ENCODE data around the gene AHNAK2.

DNA sequence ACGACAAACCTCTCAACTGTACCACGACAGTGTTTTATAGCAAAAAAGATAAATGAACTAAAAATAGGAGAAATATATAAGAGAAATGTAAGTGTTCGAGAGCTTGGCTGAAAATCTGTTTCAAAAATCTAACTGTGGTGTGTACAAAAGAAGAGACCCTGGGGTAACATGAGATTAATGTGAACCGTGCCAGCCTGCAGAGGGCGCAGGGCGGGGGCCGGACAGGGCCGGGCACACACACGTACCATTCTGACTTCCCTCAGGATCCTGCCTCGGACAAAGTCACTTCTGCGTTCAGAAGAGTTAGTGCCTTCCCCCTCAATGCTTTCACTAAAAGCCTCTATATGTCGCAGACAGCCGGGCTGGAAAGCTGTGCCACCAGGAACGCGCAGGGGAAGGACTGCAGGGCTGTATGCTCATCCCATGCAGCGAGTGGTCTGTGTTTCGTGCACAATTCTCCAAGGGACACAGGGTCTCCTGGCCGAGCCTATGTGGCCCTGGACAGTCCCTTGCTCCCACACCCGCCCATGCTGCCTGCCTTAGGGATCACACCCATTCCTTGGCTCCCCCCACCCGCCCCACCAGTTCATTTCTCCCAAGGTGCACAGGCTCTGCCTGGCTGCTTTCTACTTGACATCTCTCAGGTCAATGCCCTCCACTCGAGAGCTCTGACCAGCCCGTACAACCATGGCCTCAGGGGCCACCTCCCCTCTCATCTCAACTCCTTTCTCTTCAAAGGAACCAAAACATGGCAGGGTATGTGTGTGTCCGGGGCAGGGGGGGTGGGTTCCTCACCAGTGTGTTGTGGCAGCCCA lies 34.2 kb upstream of the AHNAK2 start:
- TF ChIP-seq, protein P1, sequence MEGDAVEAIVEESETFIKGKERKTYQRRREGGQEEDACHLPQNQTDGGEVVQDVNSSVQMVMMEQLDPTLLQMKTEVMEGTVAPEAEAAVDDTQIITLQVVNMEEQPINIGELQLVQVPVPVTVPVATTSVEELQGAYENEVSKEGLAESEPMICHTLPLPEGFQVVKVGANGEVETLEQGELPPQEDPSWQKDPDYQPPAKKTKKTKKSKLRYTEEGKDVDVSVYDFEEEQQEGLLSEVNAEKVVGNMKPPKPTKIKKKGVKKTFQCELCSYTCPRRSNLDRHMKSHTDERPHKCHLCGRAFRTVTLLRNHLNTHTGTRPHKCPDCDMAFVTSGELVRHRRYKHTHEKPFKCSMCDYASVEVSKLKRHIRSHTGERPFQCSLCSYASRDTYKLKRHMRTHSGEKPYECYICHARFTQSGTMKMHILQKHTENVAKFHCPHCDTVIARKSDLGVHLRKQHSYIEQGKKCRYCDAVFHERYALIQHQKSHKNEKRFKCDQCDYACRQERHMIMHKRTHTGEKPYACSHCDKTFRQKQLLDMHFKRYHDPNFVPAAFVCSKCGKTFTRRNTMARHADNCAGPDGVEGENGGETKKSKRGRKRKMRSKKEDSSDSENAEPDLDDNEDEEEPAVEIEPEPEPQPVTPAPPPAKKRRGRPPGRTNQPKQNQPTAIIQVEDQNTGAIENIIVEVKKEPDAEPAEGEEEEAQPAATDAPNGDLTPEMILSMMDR (IDR thresholded peaks at IDR 0.05): peak in 2 of 6 experiments; percentile 19 to 26
- TF ChIP-seq POLR2A (IDR thresholded peaks at IDR 0.05) (no peak), EP300 (IDR thresholded peaks at IDR 0.05) (no peak)

Measured in upper lobe of left lung (tissue), 4 donors.